ENCODE results near the gene DGKB.
A peak's percentile ranks its signal among the peaks of the same experiment; 100 is the strongest.

Gene DGKB

DNA sequence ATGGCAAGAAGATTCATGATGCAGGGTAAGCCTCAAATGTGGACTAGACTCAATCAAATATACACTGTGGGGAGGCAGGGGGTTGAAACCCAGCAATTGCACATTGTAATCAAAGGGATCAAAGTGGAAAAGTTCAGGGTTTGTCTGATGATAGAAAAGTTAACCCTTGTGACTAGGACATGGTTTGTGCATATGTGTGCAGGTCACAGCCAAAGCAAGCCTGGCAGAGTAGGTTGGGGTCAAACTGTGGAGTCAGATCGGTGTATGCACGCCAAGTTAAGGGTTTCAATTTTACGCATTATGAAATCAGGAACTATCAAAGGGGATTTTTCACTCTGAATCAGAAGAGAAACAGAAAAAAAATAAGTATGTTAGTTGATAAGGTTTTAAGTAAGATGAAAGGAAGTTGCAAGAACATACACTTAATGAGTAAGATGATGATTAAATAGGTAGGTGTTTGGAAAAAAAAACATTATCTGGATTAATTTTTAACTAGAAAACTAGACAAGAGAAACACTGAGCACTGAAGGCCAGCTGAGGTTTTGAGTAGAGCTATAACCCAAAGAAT, 188.3 kb downstream of the DGKB start:
- peak; percentile 30 for DNase-seq (ENCODE audit: low spot score)
- TF ChIP-seq, protein P1, sequence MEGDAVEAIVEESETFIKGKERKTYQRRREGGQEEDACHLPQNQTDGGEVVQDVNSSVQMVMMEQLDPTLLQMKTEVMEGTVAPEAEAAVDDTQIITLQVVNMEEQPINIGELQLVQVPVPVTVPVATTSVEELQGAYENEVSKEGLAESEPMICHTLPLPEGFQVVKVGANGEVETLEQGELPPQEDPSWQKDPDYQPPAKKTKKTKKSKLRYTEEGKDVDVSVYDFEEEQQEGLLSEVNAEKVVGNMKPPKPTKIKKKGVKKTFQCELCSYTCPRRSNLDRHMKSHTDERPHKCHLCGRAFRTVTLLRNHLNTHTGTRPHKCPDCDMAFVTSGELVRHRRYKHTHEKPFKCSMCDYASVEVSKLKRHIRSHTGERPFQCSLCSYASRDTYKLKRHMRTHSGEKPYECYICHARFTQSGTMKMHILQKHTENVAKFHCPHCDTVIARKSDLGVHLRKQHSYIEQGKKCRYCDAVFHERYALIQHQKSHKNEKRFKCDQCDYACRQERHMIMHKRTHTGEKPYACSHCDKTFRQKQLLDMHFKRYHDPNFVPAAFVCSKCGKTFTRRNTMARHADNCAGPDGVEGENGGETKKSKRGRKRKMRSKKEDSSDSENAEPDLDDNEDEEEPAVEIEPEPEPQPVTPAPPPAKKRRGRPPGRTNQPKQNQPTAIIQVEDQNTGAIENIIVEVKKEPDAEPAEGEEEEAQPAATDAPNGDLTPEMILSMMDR (IDR thresholded peaks at IDR 0.05; ENCODE audit: extremely low read depth, missing control alignments), result no peak

- DNase-seq (ENCODE audit: low spot score), result no peak
- TF ChIP-seq, protein P1 (IDR thresholded peaks at IDR 0.05; ENCODE audit: extremely low read depth, missing control alignments), result no peak
Measured at GRCh38 chr7:14698239-14698638, 204.3 kb downstream of the DGKB start.

DNA sequence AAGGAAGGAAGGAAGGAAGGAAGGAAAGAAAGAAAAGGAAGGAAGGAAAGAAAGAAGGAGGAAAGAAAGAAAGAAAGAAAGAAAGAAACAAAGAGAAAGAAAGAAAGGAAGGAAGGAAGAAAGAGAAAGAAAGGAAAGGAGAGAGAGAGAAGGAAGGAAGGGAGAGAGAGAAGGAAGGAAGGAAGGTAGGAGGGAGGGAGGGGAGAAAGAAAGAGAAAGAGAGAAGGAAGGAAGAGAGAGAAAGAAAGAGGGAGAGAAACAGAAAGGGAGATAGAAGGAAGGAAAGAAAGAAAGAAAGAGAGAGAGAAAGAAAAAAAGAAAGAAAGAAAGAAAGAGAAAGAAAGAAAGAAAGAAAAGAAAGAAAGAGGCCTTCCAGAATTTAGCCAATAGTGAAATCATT, 204.9 kb downstream of the DGKB start:
- TF ChIP-seq, protein P1 (IDR thresholded peaks at IDR 0.05; ENCODE audit: extremely low read depth, missing control alignments), result no peak
- DNase-seq (ENCODE audit: low spot score), result no peak

DNA sequence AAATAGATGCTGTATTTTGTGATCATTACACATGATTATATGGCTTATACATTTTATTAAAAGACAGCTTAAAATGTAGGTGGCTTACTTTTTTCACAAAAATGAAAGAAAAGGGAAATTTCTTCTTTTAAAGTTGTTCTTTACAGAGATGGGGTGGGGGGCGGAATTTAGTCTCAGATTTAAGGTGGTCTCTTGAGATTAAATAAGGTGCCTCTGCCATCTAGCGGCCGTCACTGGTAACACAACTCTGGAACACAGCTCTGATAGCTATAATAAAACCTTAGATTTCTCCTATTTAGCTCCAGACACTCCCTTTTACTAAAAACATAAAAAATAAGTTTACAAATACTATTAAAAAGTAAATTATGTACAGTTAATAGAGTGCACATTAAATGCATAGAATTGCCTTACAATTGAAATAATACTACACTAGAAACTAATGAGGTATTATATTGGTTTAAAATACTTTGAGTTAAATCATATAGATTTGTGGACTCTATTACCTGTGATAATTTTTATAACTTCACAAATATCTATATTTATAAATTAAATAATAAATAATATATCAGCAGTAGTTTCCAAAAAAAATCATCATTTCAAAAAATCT, 210.9 kb downstream of the DGKB start:
- DNase-seq (ENCODE audit: low spot score), result no peak
- TF ChIP-seq, protein P1 (IDR thresholded peaks at IDR 0.05; ENCODE audit: extremely low read depth, missing control alignments), result peak; percentile 74

DNA sequence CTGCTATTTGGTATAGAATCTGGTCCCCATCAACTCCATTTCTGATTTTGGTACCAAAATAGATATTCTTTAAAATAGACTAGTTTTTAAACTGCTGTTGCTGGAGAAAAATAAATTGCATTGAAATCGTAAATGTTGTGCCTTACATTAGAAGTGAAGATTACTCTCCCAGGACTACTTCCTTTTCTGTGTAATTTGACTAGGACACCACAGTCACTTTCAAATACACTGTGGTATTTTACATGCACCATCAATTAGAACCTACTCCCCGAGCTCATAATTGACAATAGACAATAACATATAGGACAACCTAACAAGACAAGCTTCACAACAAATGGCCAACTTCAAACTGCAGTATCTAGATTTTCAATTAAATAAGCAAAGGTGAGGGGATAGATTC, 211.5 kb downstream of the DGKB start:
- no peak for DNase-seq (ENCODE audit: low spot score)
- TF ChIP-seq, protein P1 (IDR thresholded peaks at IDR 0.05; ENCODE audit: extremely low read depth, missing control alignments), result no peak

DNA sequence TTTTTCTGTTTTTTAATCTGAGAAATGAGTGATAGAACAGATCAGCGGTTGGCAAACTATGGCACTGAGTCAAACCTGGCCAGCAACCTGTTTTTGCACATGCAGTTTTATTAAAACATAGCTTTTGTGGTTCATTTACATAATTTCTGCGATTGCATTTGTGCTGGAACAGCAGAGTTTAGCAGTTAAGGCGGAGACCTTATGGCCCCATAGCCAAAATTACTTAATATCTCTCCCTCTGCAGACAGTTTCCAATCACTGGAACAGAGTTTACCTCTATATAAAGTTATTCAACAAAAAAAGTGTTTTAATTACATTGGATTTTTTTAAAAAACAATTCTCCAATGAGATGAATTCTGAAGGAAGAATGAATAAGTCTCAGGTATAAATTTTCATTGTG, 212.1 kb downstream of the DGKB start:
- DNase-seq (ENCODE audit: low spot score), result no peak
- TF ChIP-seq, protein P1 (IDR thresholded peaks at IDR 0.05; ENCODE audit: extremely low read depth, missing control alignments), result no peak

DNA sequence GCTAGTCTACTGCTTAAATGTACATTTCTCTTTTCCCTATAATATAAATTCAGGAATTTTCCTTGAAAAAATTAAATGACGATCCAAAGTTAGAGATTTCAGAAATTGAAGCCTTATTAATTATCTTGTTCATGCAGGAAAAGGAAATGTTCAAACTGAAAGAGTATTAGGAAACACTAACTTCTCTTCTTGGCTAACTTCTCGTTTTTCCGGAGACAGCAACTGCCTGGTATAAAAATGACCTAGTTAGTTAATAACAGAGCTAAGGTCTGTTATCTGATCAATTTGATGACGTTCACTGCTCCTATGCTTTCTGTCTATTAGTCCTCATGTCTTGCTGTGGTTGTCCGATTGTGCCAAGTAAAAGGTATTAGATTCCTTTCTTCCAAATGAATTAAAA, 212.5 kb downstream of the DGKB start:
- no peak for DNase-seq (ENCODE audit: low spot score)
- TF ChIP-seq, protein P1 (IDR thresholded peaks at IDR 0.05; ENCODE audit: extremely low read depth, missing control alignments), result no peak

Data from GM20000 (cell line).